Iris pigment epithelial cell (primary cell): Measurements from ENCODE around the gene MITF.

Experiments used
- DNase-seq: peaks from one replicate; pipeline ENCODE4 v3.0.0-alpha.2; 2011; ENCODE audit warnings: low read depth

Gene MITF, protein sequence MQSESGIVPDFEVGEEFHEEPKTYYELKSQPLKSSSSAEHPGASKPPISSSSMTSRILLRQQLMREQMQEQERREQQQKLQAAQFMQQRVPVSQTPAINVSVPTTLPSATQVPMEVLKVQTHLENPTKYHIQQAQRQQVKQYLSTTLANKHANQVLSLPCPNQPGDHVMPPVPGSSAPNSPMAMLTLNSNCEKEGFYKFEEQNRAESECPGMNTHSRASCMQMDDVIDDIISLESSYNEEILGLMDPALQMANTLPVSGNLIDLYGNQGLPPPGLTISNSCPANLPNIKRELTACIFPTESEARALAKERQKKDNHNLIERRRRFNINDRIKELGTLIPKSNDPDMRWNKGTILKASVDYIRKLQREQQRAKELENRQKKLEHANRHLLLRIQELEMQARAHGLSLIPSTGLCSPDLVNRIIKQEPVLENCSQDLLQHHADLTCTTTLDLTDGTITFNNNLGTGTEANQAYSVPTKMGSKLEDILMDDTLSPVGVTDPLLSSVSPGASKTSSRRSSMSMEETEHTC

GRCh38 chr3:69739204-69740102 lies at the start of gene MITF:
Gene MITF (plus strand): TSS chr3:69739464. CDS start chr3:69739598, 134 bp downstream.
- DNase-seq, result peak; percentile 93

GRCh38 chr3:69691860-69692259 lies 47.4 kb upstream of the MITF start:
- peak; percentile 25 for DNase-seq

GRCh38 chr3:69692761-69693160 lies 46.5 kb upstream of the MITF start:
- no peak for DNase-seq

GRCh38 chr3:69695443-69695842 lies 43.8 kb upstream of the MITF start:
- DNase-seq, result peak; percentile 9

- no peak for DNase-seq
These were observed 43.3 kb upstream of the MITF start for GRCh38 chr3:69695933-69696332.

DNA sequence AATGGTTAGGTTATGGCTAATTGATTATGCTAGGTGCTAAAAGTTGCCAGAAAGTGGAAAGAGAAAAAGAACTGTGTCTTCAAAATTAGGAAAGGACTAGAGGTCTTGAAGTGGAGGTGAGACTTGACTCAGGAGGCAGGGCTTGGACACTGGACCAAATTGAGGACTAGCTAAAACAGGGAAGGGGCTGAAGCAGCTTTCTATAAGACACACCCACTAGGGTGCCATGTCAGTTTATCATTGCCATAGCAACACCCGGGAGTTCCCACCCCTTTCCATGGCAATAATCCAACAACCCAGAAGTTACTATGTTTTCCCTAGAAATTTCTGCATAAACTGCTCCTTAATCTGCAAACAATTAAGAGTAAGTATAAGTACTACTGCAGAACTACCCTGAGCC lies 42.9 kb upstream of the MITF start:
- DNase-seq, result no peak

GRCh38 chr3:69697381-69697780 lies 41.9 kb upstream of the MITF start:
- no peak for DNase-seq

GRCh38 chr3:69698728-69699127 lies 40.5 kb upstream of the MITF start:
- peak; percentile 40 for DNase-seq

DNA sequence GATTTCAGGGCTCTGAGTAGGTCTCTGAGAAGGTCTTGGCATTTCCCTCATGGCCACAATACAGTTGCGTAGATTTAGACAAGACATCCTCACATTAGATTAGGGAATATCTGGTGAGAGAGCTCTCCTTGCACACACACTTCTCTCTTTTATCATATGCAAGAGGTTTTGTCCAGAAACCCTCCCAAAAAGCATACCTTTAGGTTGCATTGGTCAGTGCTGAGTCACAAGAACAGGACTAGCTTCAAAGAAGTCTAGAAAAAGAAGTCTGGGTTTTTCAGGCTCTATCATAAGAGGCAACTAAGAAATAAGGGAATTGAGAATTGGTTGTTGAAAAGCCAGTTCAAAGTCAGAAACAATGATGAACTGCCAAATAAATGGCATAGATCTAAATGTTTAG lies 40.1 kb upstream of the MITF start:
- peak; percentile 20 for DNase-seq

GRCh38 chr3:69700949-69701348 lies 38.3 kb upstream of the MITF start:
- DNase-seq, result no peak

DNA sequence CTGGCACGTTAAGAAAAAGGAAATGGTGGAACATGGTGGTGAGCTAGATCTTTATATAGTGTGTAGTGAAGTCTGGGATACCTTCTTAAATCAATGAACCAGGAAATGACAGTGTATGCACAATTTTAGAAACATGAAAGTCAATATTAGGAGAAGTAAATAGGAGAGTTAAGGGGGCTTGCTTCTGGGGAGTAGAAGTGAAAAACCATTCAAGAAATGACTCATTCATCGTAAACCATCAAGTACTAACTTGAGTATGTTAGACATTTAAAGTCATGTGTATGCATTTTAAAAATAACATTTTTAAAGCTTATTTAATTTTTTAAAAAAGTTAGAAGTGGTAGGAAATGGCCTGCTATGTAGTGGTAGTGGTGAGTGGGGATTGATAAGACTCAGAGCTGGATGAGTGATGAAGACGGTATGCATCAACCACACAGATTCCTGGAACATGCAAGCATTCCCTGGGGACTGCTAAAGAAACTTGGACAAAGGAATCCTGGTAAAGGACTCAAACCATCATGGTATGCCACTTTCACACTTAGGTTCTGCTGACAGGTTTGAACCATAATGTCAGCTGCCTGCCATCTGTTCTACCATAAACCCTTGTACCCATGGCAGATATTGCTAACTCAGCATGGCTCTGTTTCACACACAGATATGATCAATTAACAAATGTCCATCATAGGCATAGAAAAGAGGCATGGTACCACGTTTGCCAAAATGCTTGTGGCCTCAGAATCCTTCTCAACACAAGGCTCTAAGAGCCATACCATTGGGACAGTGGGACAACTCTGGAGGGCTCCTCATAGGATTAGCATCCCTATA lies 28.9 kb upstream of the MITF start:
- peak; percentile 32 for DNase-seq

DNA sequence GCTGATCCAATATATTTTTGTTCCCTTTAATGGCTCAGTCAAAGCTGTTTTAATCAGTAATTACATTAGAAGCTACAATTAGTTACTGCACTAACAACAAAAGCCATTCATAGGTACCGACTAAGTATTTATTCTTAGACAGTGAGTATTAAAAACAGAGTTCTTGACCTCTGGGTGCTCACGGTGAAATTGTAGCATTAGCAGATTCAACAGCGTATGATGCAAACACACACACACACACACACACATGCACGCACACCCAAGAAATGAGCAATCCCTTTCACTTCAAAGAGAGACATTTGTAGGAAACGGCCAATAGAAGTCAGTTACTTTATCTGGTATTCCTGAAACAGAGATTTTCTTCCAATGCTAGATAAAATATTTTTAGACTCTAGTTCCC lies 27.0 kb upstream of the MITF start:
- no peak for DNase-seq

GRCh38 chr3:69712933-69713332 lies 26.3 kb upstream of the MITF start:
- DNase-seq, result no peak

- no peak for DNase-seq
These were observed 24.1 kb upstream of the MITF start for GRCh38 chr3:69715204-69715603.

DNA sequence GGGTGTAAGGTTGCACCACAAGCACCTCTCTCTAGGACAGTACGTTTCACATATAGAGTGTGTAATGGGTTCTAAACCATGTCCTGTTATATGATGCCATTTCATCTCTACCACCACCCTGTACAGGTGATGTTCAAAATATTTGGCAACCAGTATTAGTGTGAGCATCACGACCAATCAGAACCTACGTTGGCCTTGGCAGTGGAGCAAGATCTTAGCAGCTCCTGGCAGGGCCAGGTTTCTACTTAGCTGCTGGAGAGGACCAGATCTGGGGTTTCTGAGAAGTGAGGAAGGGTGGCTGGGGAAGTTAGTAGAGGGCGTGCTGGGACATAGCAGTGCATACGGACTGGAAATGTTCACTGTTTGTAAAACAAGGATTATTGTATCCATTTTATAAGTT lies 23.1 kb upstream of the MITF start:
- DNase-seq, result peak; percentile 11

GRCh38 chr3:69718866-69719586 lies 20.2 kb upstream of the MITF start:
- peak; percentile 15 for DNase-seq

GRCh38 chr3:69719587-69720122 lies 19.6 kb upstream of the MITF start:
- no peak for DNase-seq

GRCh38 chr3:69720824-69721223 lies 18.4 kb upstream of the MITF start:
- DNase-seq, result no peak

GRCh38 chr3:69723389-69723788 lies 15.9 kb upstream of the MITF start:
- no peak for DNase-seq

DNA sequence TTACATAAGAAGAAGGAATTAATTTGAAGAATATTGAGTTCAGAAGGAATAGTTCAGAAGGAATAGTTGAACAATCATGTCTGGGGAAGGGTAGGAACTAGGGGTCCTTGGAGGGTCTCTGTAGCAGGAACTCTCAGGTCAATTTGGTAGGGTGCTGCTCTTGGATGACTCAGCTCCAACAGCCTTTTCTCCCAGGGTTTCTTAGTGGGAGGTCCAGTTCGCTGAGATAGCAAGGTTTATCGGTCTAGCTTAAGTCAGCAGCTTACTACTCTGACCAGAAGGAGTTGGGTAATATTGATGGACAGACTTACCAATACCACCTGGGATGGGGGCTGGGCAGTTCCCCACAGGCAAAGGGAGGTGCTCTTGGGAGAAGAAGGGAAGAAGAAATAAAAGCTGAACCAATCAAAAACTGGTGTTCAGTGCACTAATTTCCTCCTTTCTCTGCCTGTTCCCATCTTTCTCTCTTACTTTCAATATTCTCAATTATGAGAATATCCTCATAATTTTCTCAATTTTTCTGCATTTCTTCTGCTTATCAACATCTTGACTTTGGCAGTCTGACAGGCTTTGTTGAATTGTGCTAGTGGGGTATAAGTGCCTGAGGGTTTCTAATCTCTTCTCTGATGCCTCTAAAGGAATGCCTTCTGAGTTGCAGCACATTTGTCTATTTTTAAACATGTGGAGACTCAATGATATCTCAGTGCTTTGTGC lies 14.4 kb upstream of the MITF start:
- DNase-seq, result peak; percentile 85
